ENCODE data around the gene LAX1. TPM values are rescaled to one million over a fixed set of nuclear protein-coding genes. Genes with fewer than 3 reads are reported as not detected.

LAX1 gene
- total and polyA plus RNA-seq, 2 of the 4 experiments (the other 2 are of a cell fraction), result 0.03 TPM; not detected in 1

- Histone ChIP-seq H4K8ac (ENCODE audit: low read depth in 2 of 2, low read length in 2 of 2) (no peak overlapping the region), H3K9me1 (ENCODE audit: insufficient read depth, low read length) (peaks cover 14% of the 10 kb centered on the region), H2AK9ac (replicated peaks; ENCODE audit: low read depth, low read length, poor library complexity) (no peak overlapping the region), H2AFZ (replicated peaks; ENCODE audit: low read length, poor library complexity) (no peak overlapping the region), H2BK15ac (ENCODE audit: low read depth, low read length) (no peak overlapping the region), H3K4me3 (ENCODE audit: insufficient read depth, low read depth, low read length) (no peak overlapping the region), H4K20me1 (ENCODE audit: insufficient read depth, low read length) (peaks cover 12% of the 10 kb centered on the region; the same call in 1 of the 2 replicates), H2BK120ac (ENCODE audit: low read depth, low read length) (no peak overlapping the region), H3K4me2 (ENCODE audit: low read depth, low read length) (no peak overlapping the region), H2BK20ac (ENCODE audit: low read depth, low read length) (no peak overlapping the region), H3K18ac (ENCODE audit: low read depth, low read length) (no peak overlapping the region), H2BK5ac (ENCODE audit: low read depth, low read length, poor library complexity, severe bottlenecking) (no peak overlapping the region), H3K4me1 (ENCODE audit: control insufficient read depth, insufficient read depth, low read length) (peaks cover 1% of the 10 kb centered on the region; the same call in 1 of the 2 replicates), H3K27ac (ENCODE audit: insufficient read depth, low read length) (no peak overlapping the region), H3K4ac (ENCODE audit: low read depth, low read length) (no peak overlapping the region), H3K79me1 (ENCODE audit: low read depth in 1 of 2, low read length in 2 of 2) (peaks cover 7 to 37% of the 10 kb centered on the region in 2 experiments; a peak in 3 of 4 replicates), H3K36me3 (ENCODE audit: control insufficient read depth, insufficient read depth, low read length) (peaks cover 37% of the 10 kb centered on the region), H3K23ac (ENCODE audit: low read depth, low read length) (no peak overlapping the region), H4K91ac (ENCODE audit: insufficient read depth, low read depth, low read length) (no peak overlapping the region), H3K14ac (replicated peaks; ENCODE audit: low read depth, low read length) (no peak overlapping the region), H3K56ac (ENCODE audit: extremely low read depth, insufficient read depth, low read length) (no peak overlapping the region), H3K27me3 (ENCODE audit: control insufficient read depth, insufficient read depth, low read length) (no peaks in the 10 kb centered on the region), H2AK5ac (ENCODE audit: low read depth, low read length) (no peak overlapping the region), H4K5ac (ENCODE audit: low read depth, low read length) (no peak overlapping the region), H3K9me3 (ENCODE audit: control insufficient read depth, insufficient read depth, low read length) (no peaks in the 10 kb centered on the region), H3K9ac (ENCODE audit: low read depth, low read length) (no peak overlapping the region)
- TSS peak; percentile 32 for BruUV-seq (replicated peaks)
- TF ChIP-seq CTCF (conservative IDR thresholded peaks at IDR 0.05; ENCODE audit: low read depth, low read length) (no peak), POLR2A (IDR thresholded peaks at IDR 0.05; ENCODE audit: low read depth, low read length) (0 out of 2 replicates have a peak, but pooled peaks have one; percentile 16)
- ChIA-PET CTCF (no interaction called here), POLR2A (ENCODE audit: unreplicated experiment) (no interaction called here)
- ATAC-seq (ENCODE audit: low read depth) (no peak), DNase-seq (peak; percentile 30)
- in situ Hi-C loops (cut with MboI; ENCODE audit: low sequenced_read_pairs), result no loop called here
- intact Hi-C loops (cut with micrococcal nuclease), result no loop called here
- dilution Hi-C loops (cut with HindIII; ENCODE audit: low sequenced_read_pairs, unreplicated experiment), result no loop called here
- WGBS, 2 experiments (ENCODE audit: extremely low coverage in 2 of 2, insufficient read length in 1 of 2), result no CpG with 5 or more reads among the region's 3 CpGs
These were observed 22.5 kb upstream of the LAX1 start for GRCh38 chr1:203742436-203742835.
